ENCODE results near the gene SPATA19.

Gene SPATA19, protein sequence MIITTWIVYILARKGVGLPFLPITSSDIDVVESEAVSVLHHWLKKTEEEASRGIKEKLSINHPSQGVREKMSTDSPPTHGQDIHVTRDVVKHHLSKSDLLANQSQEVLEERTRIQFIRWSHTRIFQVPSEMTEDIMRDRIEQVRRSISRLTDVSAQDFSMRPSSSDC

GRCh38 chr11:133845413-133845812 lies at the start of gene SPATA19:
Gene SPATA19, minus strand, starts transcription at chr11:133845513. Its CDS starts 67 bp downstream, at chr11:133845446.
- DNase-seq: no peak
- no peaks in the 10 kb centered on the region for H3K9me3 Mint-ChIP-seq
- CTCF ChIA-PET: interaction anchor here (1.5 kb wide), 1 partner anchor 767 kb away, joined by 4 read pairs; no protein-coding TSS in a partner anchor
- H3K4me1 Mint-ChIP-seq: no peaks in the 10 kb centered on the region
- no peak within 1 kb of the TSS for H3K4me3 Mint-ChIP-seq
- peaks cover 18% of the 10 kb centered on the region for H3K27me3 Mint-ChIP-seq
- no peaks in the 10 kb centered on the region for H3K36me3 Mint-ChIP-seq
- no peak within 1 kb of the TSS for H3K27ac Mint-ChIP-seq

GRCh38 chr11:133895061-133895479 lies 49.8 kb upstream of the SPATA19 start:
- Mint-ChIP-seq H3K27me3 (peaks cover 30% of the 10 kb centered on the region), H3K36me3 (peaks cover 12% of the 10 kb centered on the region), H3K4me1 (peaks cover 5% of the 10 kb centered on the region), H3K9me3 (no peaks in the 10 kb centered on the region), H3K4me3 (no peak overlapping the region), H3K27ac (peak overlapping the region; percentile 57)
- CTCF ChIA-PET: no interaction called here
- no peak for DNase-seq

DNA sequence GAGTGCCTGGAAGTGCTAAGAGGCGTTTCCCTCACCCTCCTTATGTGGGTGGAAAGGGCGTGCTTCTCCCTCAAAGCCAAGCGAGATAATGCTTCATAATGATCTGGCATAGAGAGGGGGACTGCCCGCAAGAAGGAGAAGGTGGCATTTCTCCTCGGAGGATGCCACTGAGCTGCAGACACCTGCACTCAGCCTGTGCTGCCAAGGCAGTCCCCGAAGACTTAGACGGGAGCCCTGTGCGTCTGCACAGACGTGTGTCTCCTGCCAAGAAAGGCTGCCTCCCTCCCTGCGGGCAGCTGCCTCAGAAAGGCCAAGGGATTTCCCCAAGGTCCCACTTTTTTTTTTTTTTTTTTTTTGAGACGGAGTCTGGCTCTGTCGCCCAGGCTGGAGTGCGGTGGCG lies 48.1 kb upstream of the SPATA19 start:
- Mint-ChIP-seq H3K27ac (no peak overlapping the region), H3K27me3 (peaks cover 39% of the 10 kb centered on the region), H3K4me3 (no peak overlapping the region), H3K36me3 (peaks cover 9% of the 10 kb centered on the region), H3K9me3 (no peaks in the 10 kb centered on the region), H3K4me1 (no peaks in the 10 kb centered on the region)
- no peak for DNase-seq
- CTCF ChIA-PET: no interaction called here

- Mint-ChIP-seq H3K9me3 (no peaks in the 10 kb centered on the region), H3K4me3 (no peak overlapping the region), H3K27ac (no peak overlapping the region), H3K4me1 (no peaks in the 10 kb centered on the region), H3K36me3 (peaks cover 6% of the 10 kb centered on the region), H3K27me3 (peaks cover 42% of the 10 kb centered on the region)
- CTCF ChIA-PET: no interaction called here
- DNase-seq: no peak
These were observed 47.5 kb upstream of the SPATA19 start for GRCh38 chr11:133892584-133893380.

- DNase-seq: no peak
- H3K9me3 Mint-ChIP-seq: no peaks in the 10 kb centered on the region
- CTCF ChIA-PET: no interaction called here
- H3K4me1 Mint-ChIP-seq: no peaks in the 10 kb centered on the region
- no peak overlapping the region for H3K27ac Mint-ChIP-seq
- H3K4me3 Mint-ChIP-seq: no peak overlapping the region
- H3K36me3 Mint-ChIP-seq: peaks cover under 1% of the 10 kb centered on the region
- H3K27me3 Mint-ChIP-seq: peaks cover 48% of the 10 kb centered on the region
These were observed 46.8 kb upstream of the SPATA19 start for GRCh38 chr11:133892126-133892525.

- no peaks in the 10 kb centered on the region for H3K4me1 Mint-ChIP-seq
- H3K36me3 Mint-ChIP-seq: no peaks in the 10 kb centered on the region
- peaks cover 63% of the 10 kb centered on the region for H3K27me3 Mint-ChIP-seq
- H3K4me3 Mint-ChIP-seq: no peak overlapping the region
- no peak overlapping the region for H3K27ac Mint-ChIP-seq
- CTCF ChIA-PET: no interaction called here
- DNase-seq: no peak
- no peaks in the 10 kb centered on the region for H3K9me3 Mint-ChIP-seq
These were observed 44.6 kb upstream of the SPATA19 start for GRCh38 chr11:133889893-133890292.

DNA sequence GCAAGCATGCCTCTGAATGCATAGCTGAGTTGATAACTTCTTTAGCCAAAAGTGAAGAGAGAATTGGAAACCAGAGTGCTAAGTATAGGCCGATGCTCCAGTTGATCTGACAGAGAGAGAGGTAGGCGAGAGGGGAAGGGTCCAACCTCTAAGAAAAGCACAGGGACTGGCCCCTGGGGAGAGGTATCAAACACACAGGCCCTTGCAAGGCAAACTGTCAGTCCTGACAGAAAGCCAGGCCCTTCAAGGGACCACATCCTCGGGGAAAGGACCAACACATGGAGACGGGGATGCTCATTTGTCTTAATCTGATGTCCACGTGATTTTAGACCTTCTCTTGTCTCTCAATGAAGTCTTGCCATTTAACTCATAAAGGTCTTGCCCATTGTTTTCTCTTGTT lies 43.9 kb upstream of the SPATA19 start:
- no peak for DNase-seq
- H3K27me3 Mint-ChIP-seq: peaks cover 70% of the 10 kb centered on the region
- no peaks in the 10 kb centered on the region for H3K9me3 Mint-ChIP-seq
- H3K4me1 Mint-ChIP-seq: no peaks in the 10 kb centered on the region
- no peak overlapping the region for H3K27ac Mint-ChIP-seq
- CTCF ChIA-PET: no interaction called here
- H3K36me3 Mint-ChIP-seq: no peaks in the 10 kb centered on the region
- H3K4me3 Mint-ChIP-seq: no peak overlapping the region

DNA sequence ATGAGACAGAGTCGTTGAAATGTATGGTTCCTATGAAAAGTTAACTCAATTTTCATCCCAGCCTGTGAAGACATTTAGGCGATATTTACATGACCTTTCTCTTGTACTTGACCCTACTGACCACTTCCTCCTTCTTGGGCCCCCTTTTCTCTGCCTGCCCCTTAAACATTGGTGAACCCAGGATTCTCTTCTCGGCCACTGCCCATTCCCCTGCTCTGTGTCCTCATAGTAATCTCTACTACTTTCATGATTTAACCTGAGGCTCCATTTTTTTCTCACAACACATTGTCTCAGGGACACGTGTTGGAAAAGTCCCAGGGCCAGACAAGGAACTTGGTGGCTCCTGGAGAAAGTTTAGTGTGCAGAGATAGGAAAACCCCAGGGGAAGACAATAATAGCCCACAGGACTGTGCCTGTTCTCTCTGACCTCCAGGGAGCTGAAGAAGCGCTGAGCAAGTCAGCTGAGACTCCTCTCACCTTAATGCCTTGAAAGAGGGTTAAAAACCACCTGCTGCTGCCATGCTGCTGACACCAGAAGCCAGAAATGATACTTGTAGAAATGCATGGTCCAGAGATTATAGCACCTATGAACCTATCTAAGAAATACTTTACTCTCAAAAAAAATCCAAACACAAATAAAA lies 42.5 kb upstream of the SPATA19 start:
- DNase-seq: no peak
- H3K4me1 Mint-ChIP-seq: no peaks in the 10 kb centered on the region
- CTCF ChIA-PET: no interaction called here
- H3K27me3 Mint-ChIP-seq: peaks cover 67% of the 10 kb centered on the region
- H3K36me3 Mint-ChIP-seq: no peaks in the 10 kb centered on the region
- no peak overlapping the region for H3K4me3 Mint-ChIP-seq
- no peaks in the 10 kb centered on the region for H3K9me3 Mint-ChIP-seq
- no peak overlapping the region for H3K27ac Mint-ChIP-seq

- Mint-ChIP-seq H3K27me3 (peaks cover 50% of the 10 kb centered on the region), H3K4me3 (no peak overlapping the region)
- CTCF ChIA-PET: no interaction called here
These were observed 40.7 kb upstream of the SPATA19 start for GRCh38 chr11:133886029-133886428.

GRCh38 chr11:133872160-133872559 lies 26.8 kb upstream of the SPATA19 start:
- CTCF ChIA-PET: no interaction called here
- H3K9me3 Mint-ChIP-seq: no peaks in the 10 kb centered on the region
- no peak overlapping the region for H3K4me3 Mint-ChIP-seq
- peaks cover 4% of the 10 kb centered on the region for H3K27me3 Mint-ChIP-seq
- no peaks in the 10 kb centered on the region for H3K36me3 Mint-ChIP-seq
- DNase-seq: no peak
- no peaks in the 10 kb centered on the region for H3K4me1 Mint-ChIP-seq
- H3K27ac Mint-ChIP-seq: no peak overlapping the region

More at GRCh38 chr11:133886029-133886428, 40.7 kb upstream of the SPATA19 start:
- Mint-ChIP-seq H3K27ac (no peak overlapping the region), H3K4me1 (no peaks in the 10 kb centered on the region), H3K9me3 (peaks cover 5% of the 10 kb centered on the region), H3K36me3 (no peaks in the 10 kb centered on the region)
- DNase-seq: no peak

DNA sequence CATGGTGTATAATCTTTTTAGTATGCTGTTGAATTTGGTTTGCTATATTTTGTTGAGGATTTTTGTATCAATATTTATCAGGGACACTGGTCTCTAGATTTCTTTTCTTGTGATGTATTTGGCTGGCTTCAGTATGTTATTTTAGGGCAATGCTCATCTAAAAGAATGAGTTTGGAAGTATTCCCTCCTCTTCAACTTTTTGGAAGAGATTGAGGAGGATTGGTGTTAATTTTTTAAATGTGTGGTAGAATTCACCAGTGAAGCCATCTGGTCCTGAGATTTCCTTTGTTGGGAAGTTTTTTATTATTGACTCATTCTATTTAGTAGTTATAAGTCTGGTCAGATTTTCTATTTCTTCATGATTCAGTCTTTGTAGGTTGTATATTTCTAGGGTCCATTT lies 22.1 kb upstream of the SPATA19 start:
- H3K9me3 Mint-ChIP-seq: no peaks in the 10 kb centered on the region
- H3K27me3 Mint-ChIP-seq: peaks cover 2% of the 10 kb centered on the region
- H3K27ac Mint-ChIP-seq: no peak overlapping the region
- H3K4me1 Mint-ChIP-seq: no peaks in the 10 kb centered on the region
- CTCF ChIA-PET: no interaction called here
- no peak overlapping the region for H3K4me3 Mint-ChIP-seq
- DNase-seq: no peak
- H3K36me3 Mint-ChIP-seq: no peaks in the 10 kb centered on the region

DNA sequence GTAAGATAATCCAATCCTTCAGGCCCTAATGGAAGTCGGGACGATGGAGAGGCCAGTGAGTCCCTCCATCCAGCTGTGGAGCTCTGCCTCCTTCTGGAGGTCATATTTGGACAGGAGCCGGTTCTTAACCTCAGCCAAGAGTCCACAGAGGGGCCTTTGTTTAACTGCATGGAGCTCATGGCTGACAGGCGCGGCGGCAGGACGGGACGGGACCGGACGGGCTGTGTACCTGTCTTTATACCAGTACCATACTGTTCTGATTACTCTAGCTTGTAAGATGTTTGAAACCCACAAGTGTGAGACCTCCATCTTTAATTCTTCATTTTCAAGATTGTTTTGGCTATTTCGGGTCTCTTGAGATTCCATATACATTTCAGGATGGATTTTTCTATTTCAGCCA lies 20.2 kb upstream of the SPATA19 start:
- no peak for DNase-seq
- no peak overlapping the region for H3K27ac Mint-ChIP-seq
- H3K9me3 Mint-ChIP-seq: no peaks in the 10 kb centered on the region
- H3K36me3 Mint-ChIP-seq: no peaks in the 10 kb centered on the region
- peaks cover 7% of the 10 kb centered on the region for H3K27me3 Mint-ChIP-seq
- CTCF ChIA-PET: no interaction called here
- H3K4me1 Mint-ChIP-seq: no peaks in the 10 kb centered on the region
- no peak overlapping the region for H3K4me3 Mint-ChIP-seq

DNA sequence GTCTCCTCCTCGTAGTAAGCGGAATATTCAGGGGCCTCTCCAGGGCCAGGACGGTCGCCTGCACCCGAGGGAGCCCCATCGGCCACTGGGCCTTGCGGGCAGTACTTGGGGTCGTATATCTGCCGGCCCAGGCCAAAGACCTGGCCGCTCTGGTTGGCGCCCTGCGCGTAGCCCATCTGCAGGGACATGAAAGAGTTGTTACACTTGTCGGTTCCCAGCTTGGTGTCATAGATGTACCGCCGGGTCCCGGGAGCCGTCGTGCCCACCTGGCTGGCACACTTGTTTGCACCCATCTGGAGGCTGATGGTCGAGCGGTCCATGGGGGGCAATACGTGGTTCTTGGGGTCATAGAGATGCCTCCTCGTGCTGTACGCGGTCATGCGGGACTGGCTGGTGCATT lies 19.4 kb upstream of the SPATA19 start:
- no peaks in the 10 kb centered on the region for H3K36me3 Mint-ChIP-seq
- H3K4me1 Mint-ChIP-seq: no peaks in the 10 kb centered on the region
- no peak overlapping the region for H3K27ac Mint-ChIP-seq
- H3K4me3 Mint-ChIP-seq: no peak overlapping the region
- no peak for DNase-seq
- H3K27me3 Mint-ChIP-seq: peaks cover 12% of the 10 kb centered on the region
- CTCF ChIA-PET: no interaction called here
- no peaks in the 10 kb centered on the region for H3K9me3 Mint-ChIP-seq

GRCh38 chr11:133860151-133860550 lies 14.8 kb upstream of the SPATA19 start:
- Mint-ChIP-seq H3K27ac (no peak overlapping the region), H3K4me3 (no peak overlapping the region), H3K36me3 (no peaks in the 10 kb centered on the region), H3K4me1 (no peaks in the 10 kb centered on the region), H3K27me3 (peaks cover 20% of the 10 kb centered on the region), H3K9me3 (no peaks in the 10 kb centered on the region)
- no peak for DNase-seq
- CTCF ChIA-PET: no interaction called here

Data from activated naive CD4-positive, alpha-beta T cell treated with anti-CD3 and anti-CD28 coated beads, Interleukin-2, amount 10 ng/mL, durations not matched to agents 7 days and 5 days (primary cell).